GM23338 (cell line): ENCODE measurements around the gene ZBTB2. TPM values are rescaled to one million over a fixed set of nuclear protein-coding genes. Genes with fewer than 3 reads are reported as not detected.

Source experiments
- ATAC-seq: fragments of 200-7000 bp; cut with Tn5 transposase; 3 replicates; pipeline ENCODE4 v1.9.1; 2020
- DNase-seq: peaks from one replicate; pipeline ENCODE4 v3.0.0-alpha.2; 2015; ENCODE audit warnings: low spot score
- H2AFZ ChIP-seq: fragments of 200-600 bp; sonication (generic); 2 replicates; pipeline ENCODE4 v1.8.0; 2016; ENCODE audit warnings: antibody characterized with exemption, mild to moderate bottlenecking, moderate library complexity
- H3F3A ChIP-seq: fragments of 200-600 bp; sonication (generic); replicated peaks from 2 replicates; pipeline ENCODE4 v1.8.0; 2017; ENCODE audit warnings: antibody characterized with exemption, mixed run types, low read depth
- H3K27ac ChIP-seq: fragments of 200-600 bp; sonication (generic); 2 replicates; pipeline ENCODE4 v1.6.1; 2016; ENCODE audit warnings: low read depth
- H3K27me3 ChIP-seq: fragments of 200-600 bp; sonication (generic); 2 replicates; pipeline ENCODE4 v1.8.0; 2016; ENCODE audit warnings: mild to moderate bottlenecking, mixed run types, moderate library complexity; ENCODE audit not compliant: insufficient read depth
- H3K36me3 ChIP-seq: fragments of 200-600 bp; sonication (generic); 2 replicates; pipeline ENCODE4 v1.8.0; 2016; ENCODE audit warnings: mild to moderate bottlenecking; ENCODE audit not compliant: insufficient read depth
- H3K4me1 ChIP-seq: fragments of 200-600 bp; sonication (generic); 2 replicates; pipeline ENCODE4 v1.8.0; 2016; ENCODE audit warnings: mild to moderate bottlenecking, moderate library complexity; ENCODE audit not compliant: insufficient read depth
- H3K4me2 ChIP-seq: fragments of 200-600 bp; sonication (generic); 2 replicates; pipeline ENCODE4 v1.7.1; 2017; ENCODE audit warnings: mixed run types
- H3K4me3 ChIP-seq: fragments of 200-600 bp; sonication (generic); 2 replicates; pipeline ENCODE4 v1.6.1; 2016; ENCODE audit warnings: mixed run types
- H3K79me2 ChIP-seq: fragments of 200-600 bp; sonication (generic); replicated peaks from 2 replicates; pipeline ENCODE4 v1.8.0; 2017; ENCODE audit warnings: mild to moderate bottlenecking; ENCODE audit not compliant: insufficient read depth
- H3K9me2 ChIP-seq: fragments of 200-600 bp; sonication (generic); 2 replicates; pipeline ENCODE4 v1.8.0; 2017; ENCODE audit not compliant: insufficient read depth
- H4K20me1 ChIP-seq: fragments of 200-600 bp; sonication (generic); replicated peaks from 2 replicates; pipeline ENCODE4 v1.8.0; 2017; ENCODE audit warnings: mild to moderate bottlenecking; ENCODE audit not compliant: insufficient read depth
- H3K27ac Mint-ChIP-seq: 2 replicates; pipeline ENCODE4 v1.8.0; 2020; ENCODE audit warnings: inconsistent platforms, mild to moderate bottlenecking, moderate library complexity, mixed read lengths
- H3K27me3 Mint-ChIP-seq: 3 replicates; pipeline ENCODE4 v1.8.0; 2022; ENCODE audit warnings: low read depth, mild to moderate bottlenecking, moderate library complexity, mixed read lengths, inconsistent platforms; ENCODE audit not compliant: insufficient read depth, poor library complexity
- H3K36me3 Mint-ChIP-seq: 3 replicates; pipeline ENCODE4 v1.8.0; 2021; ENCODE audit warnings: low read depth, mild to moderate bottlenecking, inconsistent platforms, moderate library complexity, mixed read lengths
- H3K4me1 Mint-ChIP-seq: 3 replicates; pipeline ENCODE4 v1.8.0; 2020; ENCODE audit warnings: mild to moderate bottlenecking, inconsistent platforms, mixed read lengths
- H3K4me3 Mint-ChIP-seq: 3 replicates; pipeline ENCODE4 v1.8.0; 2021; ENCODE audit warnings: moderate library complexity, mild to moderate bottlenecking, inconsistent platforms, mixed read lengths
- H3K9me3 Mint-ChIP-seq: 3 replicates; pipeline ENCODE4 v1.8.0; 2020; ENCODE audit warnings: moderate library complexity, mild to moderate bottlenecking, inconsistent platforms, mixed read lengths
- CREB1 ChIP-seq: fragments of 250-450 bp; sonication (Bioruptor Pico); IDR thresholded peaks from 2 replicates; pipeline ENCODE4 v1.5.0; 2020; ENCODE audit warnings: low read depth, mild to moderate bottlenecking, moderate library complexity
- CTCF ChIP-seq, 2 experiments: fragments of 200-600 bp in 1 of 2; sonication (generic) in 1 of 2; conservative IDR thresholded peaks; 2 replicates each; pipeline versions ENCODE4 v1.5.1 to v1.6.1; 2016 to 2017; ENCODE audit warnings: antibody characterized with exemption in 2 of 2, low read depth in 2 of 2, mild to moderate bottlenecking in 2 of 2, moderate library complexity in 1 of 2
- EZH2 ChIP-seq: fragments of 200-600 bp; sonication (generic); IDR thresholded peaks from one replicate; pipeline ENCODE4 v1.8.0; 2017; ENCODE audit warnings: antibody characterized with exemption, mild to moderate bottlenecking, low read depth; ENCODE audit not compliant: unreplicated experiment
- EZH2phosphoT487 ChIP-seq: fragments of 200-600 bp; sonication (generic); IDR thresholded peaks from one replicate; pipeline ENCODE4 v1.8.1; 2018; ENCODE audit warnings: antibody characterized with exemption; ENCODE audit not compliant: unreplicated experiment
- JUNB ChIP-seq: IDR thresholded peaks from one replicate; pipeline ENCODE4 v1.6.1; 2016; ENCODE audit warnings: antibody characterized with exemption; ENCODE audit not compliant: unreplicated experiment
- NANOG ChIP-seq: IDR thresholded peaks from 2 replicates; pipeline ENCODE4 v1.6.1; 2016; ENCODE audit warnings: antibody characterized with exemption, borderline replicate concordance
- POLR2AphosphoS5 ChIP-seq: IDR thresholded peaks from 2 replicates; pipeline ENCODE4 v1.6.1; 2016; ENCODE audit warnings: antibody characterized with exemption, low read depth
- REST ChIP-seq: IDR thresholded peaks from one replicate; pipeline ENCODE4 v1.6.1; 2018; ENCODE audit warnings: antibody characterized with exemption; ENCODE audit not compliant: unreplicated experiment
- STAT1 ChIP-seq: IDR thresholded peaks from one replicate; pipeline ENCODE4 v1.6.1; 2016; ENCODE audit warnings: antibody characterized with exemption; ENCODE audit not compliant: unreplicated experiment
- ZNF114 ChIP-seq: fragments of 250-450 bp; sonication (Bioruptor Pico); IDR thresholded peaks from 2 replicates; pipeline ENCODE4 v1.5.0; 2020; ENCODE audit warnings: mild to moderate bottlenecking, moderate library complexity
- ZNF331 ChIP-seq: fragments of 250-450 bp; sonication (Bioruptor Pico); IDR thresholded peaks from 2 replicates; pipeline ENCODE4 v1.5.0; 2020; ENCODE audit warnings: low read depth, mild to moderate bottlenecking, moderate library complexity
- ZNF462 ChIP-seq: fragments of 250-450 bp; sonication (Bioruptor Pico); IDR thresholded peaks from 2 replicates; pipeline ENCODE4 v1.5.0; 2020; ENCODE audit warnings: mild to moderate bottlenecking, moderate library complexity
- polyA plus RNA-seq: library from polyadenylated mRNA; unstranded; fragments of >200 nt; fragmentation: Nextera tagmentation; extraction: Ambion mirVana; gene quantifications from 2 replicates; pipeline ENCODE4 v1.2.1, GENCODE V29; 2016
- total RNA-seq: library from RNA; depleted of rRNA; stranded (reverse); fragments of >200 nt; shearing (Covaris generic); gene quantifications from 2 replicates; pipeline ENCODE4 v1.2.3, GENCODE V29; 2014
- TF ChIP-seq, protein P1 (sequence below): IDR thresholded peaks from 2 replicates; pipeline ENCODE4 v1.6.1; 2016; ENCODE audit warnings: antibody characterized with exemption

Gene ZBTB2
- total and polyA plus RNA-seq, 2 experiments from 2014 or later: 11.4 to 21.9 TPM

DNA sequence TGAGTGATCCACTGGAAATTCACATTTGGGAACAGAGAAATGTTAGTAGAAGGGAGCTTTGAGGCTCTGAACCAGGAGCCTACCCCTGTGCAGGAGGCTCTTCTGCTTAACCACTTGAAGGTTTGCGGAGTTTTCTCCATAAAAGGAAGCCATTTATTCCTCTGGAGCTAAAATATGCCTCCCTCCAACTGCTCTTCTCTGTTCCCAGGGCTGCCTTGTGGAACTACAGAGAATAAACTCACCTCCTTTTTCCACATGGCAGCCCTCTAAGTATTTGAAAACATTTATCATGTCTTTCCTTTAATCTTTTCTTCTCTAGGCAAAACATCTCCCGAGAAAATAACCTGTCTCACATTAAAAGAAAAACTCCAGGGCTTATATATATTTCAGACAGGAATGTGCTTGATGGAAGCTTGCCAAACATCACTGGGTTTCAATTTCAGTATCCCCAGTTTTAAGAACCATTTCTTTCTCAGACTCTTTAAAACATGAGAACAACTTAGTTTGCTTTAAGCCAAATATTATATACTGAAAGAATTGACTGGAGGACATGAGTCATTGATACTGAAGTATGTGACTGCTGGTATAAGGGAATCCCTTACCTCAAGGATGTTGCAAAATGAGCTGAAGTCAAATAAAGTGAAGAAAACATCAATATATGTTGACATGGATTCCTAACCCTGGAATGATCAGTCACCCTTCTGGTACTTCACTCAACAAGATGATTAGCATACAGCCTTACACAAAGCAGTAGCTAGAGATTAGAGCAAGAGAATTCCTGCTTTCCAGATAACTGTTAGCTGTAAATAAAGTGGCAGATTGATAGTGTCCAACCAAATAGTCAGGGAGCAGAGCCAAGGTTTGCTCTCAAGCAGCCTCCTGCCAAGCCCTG, 74.0 kb downstream of the ZBTB2 start:
- no peaks in the 10 kb centered on the region for H3K9me2 ChIP-seq
- no peak overlapping the region for H3K4me3 Mint-ChIP-seq
- H2AFZ ChIP-seq: no peak overlapping the region
- DNase-seq: no peak
- H3K4me3 ChIP-seq: no peak overlapping the region
- H3F3A ChIP-seq: no peaks in the 10 kb centered on the region
- H3K4me1 ChIP-seq: no peaks in the 10 kb centered on the region
- H3K27ac ChIP-seq: no peak overlapping the region
- H3K4me2 ChIP-seq: no peak overlapping the region
- no peak overlapping the region for H3K27ac Mint-ChIP-seq
- H3K36me3 ChIP-seq: no peaks in the 10 kb centered on the region; the same call in 1 of the 2 replicates
- peaks cover 12% of the 10 kb centered on the region for H3K36me3 Mint-ChIP-seq
- H4K20me1 ChIP-seq: no peaks in the 10 kb centered on the region; the same call in none of the 2 replicates
- ATAC-seq: no peak
- peaks cover 13% of the 10 kb centered on the region for H3K4me1 Mint-ChIP-seq
- H3K79me2 ChIP-seq: peaks cover 19% of the 10 kb centered on the region
- no peaks in the 10 kb centered on the region for H3K27me3 ChIP-seq
- H3K9me3 Mint-ChIP-seq: peaks cover 3% of the 10 kb centered on the region; the same call in 1 of the 3 replicates
- TF ChIP-seq POLR2AphosphoS5 (no peak), ZNF331 (CRISPR knock-in tag) (no peak), NANOG (no peak), EZH2phosphoT487 (no peak), EZH2 (no peak), JUNB (no peak), ZNF462 (CRISPR knock-in tag) (no peak), STAT1 (no peak), CREB1 (no peak), REST (no peak), ZNF114 (CRISPR knock-in tag) (no peak), CTCF (conservative IDR thresholded peaks at IDR 0.05; ENCODE audit: low read depth in 2 of 2) (no peak)
- TF ChIP-seq, protein P1, sequence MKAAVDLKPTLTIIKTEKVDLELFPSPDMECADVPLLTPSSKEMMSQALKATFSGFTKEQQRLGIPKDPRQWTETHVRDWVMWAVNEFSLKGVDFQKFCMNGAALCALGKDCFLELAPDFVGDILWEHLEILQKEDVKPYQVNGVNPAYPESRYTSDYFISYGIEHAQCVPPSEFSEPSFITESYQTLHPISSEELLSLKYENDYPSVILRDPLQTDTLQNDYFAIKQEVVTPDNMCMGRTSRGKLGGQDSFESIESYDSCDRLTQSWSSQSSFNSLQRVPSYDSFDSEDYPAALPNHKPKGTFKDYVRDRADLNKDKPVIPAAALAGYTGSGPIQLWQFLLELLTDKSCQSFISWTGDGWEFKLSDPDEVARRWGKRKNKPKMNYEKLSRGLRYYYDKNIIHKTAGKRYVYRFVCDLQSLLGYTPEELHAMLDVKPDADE: no peak
- peaks cover 7% of the 10 kb centered on the region for H3K27me3 Mint-ChIP-seq
